B cell (primary cell): ENCODE results near the gene SHISA8.

Experiments
- CTCF ChIP-seq: fragments of 200-600 bp; IDR thresholded peaks from one replicate; pipeline ENCODE4 v1.8.0; 2022; ENCODE audit warnings: antibody characterized with exemption, mild to moderate bottlenecking
- EZH2 ChIP-seq: IDR thresholded peaks from 2 replicates; pipeline ENCODE4 v1.6.1; 2012; ENCODE audit warnings: borderline replicate concordance, low read depth, mild to moderate bottlenecking, moderate library complexity, low read length; ENCODE audit not compliant: insufficient read depth, poor library complexity, severe bottlenecking

- TF ChIP-seq EZH2: no peak
- TF ChIP-seq CTCF: no peak
Measured at GRCh38 chr22:41916745-41917358, 2.0 kb upstream of the SHISA8 start.
